Measurements from ENCODE around the gene GRIK4. TPM values are rescaled to one million over a fixed set of nuclear protein-coding genes. Genes with fewer than 3 reads are reported as not detected.

GRIK4 gene
- total and polyA plus RNA-seq, 8 donors, result 0.06 to 0.31 TPM; not detected in 6

DNA sequence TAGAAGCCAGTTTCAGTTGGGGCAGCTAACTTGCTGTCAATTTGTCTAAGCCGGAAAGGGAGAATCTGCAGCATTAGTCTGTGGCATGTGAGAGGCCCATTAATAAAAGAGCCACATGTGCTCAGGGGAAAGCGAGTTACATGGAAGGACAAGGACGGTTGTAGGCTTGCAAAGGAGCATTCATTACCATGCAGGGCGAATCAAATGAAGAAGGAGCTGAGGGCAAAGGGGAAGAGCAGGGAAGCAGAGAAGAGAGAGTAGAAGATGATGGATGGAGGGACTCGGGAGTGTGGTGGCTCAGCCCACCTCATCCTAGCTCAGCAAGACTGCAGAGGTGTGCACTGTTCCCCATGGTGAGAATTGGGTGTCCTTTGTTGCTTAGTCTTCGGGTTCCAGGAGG, 359.6 kb downstream of the GRIK4 start:
- Histone ChIP-seq H3K27me3 (peaks cover 0 to 37% (median 0%) of the 10 kb centered on the region in 3 donors), H3K4me3 (no peak overlapping the region), H3K36me3 (no peaks in the 10 kb centered on the region), H3K9me3 (no peaks in the 10 kb centered on the region), H3K4me1 (no peaks in the 10 kb centered on the region), H3K27ac (no peak overlapping the region)
- intact Hi-C loops (cut with DNase I; ENCODE audit: low total_unique reads), result no loop called here
- DNase-seq, result no peak
- 67 to 74% (median 68%) methylated on average over 6 of the region's 6 CpGs for WGBS, 5 donors
- TF ChIP-seq POLR2AphosphoS5 (IDR thresholded peaks at IDR 0.05) (no peak), EP300 (IDR thresholded peaks at IDR 0.05) (no peak), POLR2A (IDR thresholded peaks at IDR 0.05) (no peak)
- TF ChIP-seq, protein P1, sequence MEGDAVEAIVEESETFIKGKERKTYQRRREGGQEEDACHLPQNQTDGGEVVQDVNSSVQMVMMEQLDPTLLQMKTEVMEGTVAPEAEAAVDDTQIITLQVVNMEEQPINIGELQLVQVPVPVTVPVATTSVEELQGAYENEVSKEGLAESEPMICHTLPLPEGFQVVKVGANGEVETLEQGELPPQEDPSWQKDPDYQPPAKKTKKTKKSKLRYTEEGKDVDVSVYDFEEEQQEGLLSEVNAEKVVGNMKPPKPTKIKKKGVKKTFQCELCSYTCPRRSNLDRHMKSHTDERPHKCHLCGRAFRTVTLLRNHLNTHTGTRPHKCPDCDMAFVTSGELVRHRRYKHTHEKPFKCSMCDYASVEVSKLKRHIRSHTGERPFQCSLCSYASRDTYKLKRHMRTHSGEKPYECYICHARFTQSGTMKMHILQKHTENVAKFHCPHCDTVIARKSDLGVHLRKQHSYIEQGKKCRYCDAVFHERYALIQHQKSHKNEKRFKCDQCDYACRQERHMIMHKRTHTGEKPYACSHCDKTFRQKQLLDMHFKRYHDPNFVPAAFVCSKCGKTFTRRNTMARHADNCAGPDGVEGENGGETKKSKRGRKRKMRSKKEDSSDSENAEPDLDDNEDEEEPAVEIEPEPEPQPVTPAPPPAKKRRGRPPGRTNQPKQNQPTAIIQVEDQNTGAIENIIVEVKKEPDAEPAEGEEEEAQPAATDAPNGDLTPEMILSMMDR (IDR thresholded peaks at IDR 0.05), result no peak

DNA sequence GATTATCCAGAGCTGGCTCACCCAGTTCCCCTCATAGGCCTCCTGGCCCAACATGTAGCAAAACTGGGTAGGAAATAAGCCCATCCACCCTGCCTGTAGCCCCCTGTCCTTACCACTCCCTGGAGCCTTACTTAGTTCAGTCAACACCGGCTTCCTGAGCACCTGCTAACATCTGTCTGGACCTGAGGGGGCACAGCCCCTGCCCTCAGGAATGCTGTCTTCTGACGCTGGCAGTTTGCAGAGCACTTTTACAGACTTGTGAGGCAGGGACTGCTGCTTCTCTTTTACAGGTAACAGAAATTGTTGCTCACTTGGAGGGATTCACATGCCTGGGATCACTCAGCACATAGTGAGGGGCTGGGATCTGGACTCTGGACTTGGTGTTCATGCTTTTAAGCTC, 360.4 kb downstream of the GRIK4 start:
- intact Hi-C loops (cut with DNase I; ENCODE audit: low total_unique reads), result no loop called here
- Histone ChIP-seq H3K27ac (no peak overlapping the region), H3K4me1 (no peaks in the 10 kb centered on the region), H3K36me3 (no peaks in the 10 kb centered on the region), H3K4me3 (no peak overlapping the region), H3K9me3 (no peaks in the 10 kb centered on the region), H3K27me3 (peaks cover 0 to 31% (median 0%) of the 10 kb centered on the region in 3 donors)
- DNase-seq, result no peak
- WGBS, 5 donors, result 35 to 59% (median 53%) methylated on average over 2 of the region's 2 CpGs
- TF ChIP-seq POLR2A (IDR thresholded peaks at IDR 0.05) (no peak), EP300 (IDR thresholded peaks at IDR 0.05) (no peak), POLR2AphosphoS5 (IDR thresholded peaks at IDR 0.05) (no peak)
- TF ChIP-seq, protein P1 (IDR thresholded peaks at IDR 0.05), result no peak

DNA sequence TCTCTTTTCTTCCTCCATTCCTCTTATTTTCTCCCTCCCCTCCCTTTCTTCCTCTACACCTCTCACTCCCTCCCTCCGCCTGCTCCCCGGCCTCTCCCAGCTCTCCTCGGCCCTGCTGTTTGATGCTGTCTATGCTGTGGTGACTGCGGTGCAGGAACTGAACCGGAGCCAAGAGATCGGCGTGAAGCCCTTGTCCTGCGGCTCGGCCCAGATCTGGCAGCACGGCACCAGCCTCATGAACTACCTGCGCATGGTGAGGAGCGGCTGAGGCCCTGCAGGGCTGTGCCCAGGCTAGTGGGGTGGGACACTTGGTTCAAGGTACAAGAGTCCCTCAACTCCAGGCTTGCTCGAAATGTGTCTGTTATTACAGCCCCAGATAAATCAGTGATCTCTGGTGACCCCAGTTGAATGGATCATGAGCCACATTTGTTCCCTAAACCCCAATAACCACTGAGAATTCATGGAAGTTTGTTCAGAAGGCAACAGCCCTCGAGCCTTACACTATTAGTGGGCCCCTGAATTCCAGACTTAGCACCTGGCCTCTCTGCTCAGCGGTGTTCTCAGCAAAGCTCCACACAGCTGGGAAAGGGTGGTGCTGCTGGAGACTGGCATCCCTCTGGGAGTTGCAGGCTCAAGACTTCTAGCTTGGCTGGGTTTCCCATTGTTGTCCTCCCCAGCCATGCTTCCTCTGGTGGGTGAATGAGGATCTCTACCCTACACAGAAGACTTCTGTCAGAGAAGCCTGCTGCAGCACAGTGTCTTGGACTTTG, 362.6 kb downstream of the GRIK4 start:
- no peak for DNase-seq
- no peaks in the 10 kb centered on the region for H3K4me1 ChIP-seq
- TF ChIP-seq EP300 (IDR thresholded peaks at IDR 0.05) (no peak), POLR2A (IDR thresholded peaks at IDR 0.05) (no peak), POLR2AphosphoS5 (IDR thresholded peaks at IDR 0.05) (no peak)
- TF ChIP-seq, protein P1 (IDR thresholded peaks at IDR 0.05), result no peak
- no peaks in the 10 kb centered on the region for H3K36me3 ChIP-seq
- no peak overlapping the region for H3K27ac ChIP-seq
- H3K9me3 ChIP-seq, result no peaks in the 10 kb centered on the region
- intact Hi-C loops (cut with DNase I; ENCODE audit: low total_unique reads), result no loop called here
- WGBS, 5 donors, result 82 to 90% (median 87%) methylated on average over 15 of the region's 15 CpGs
- no peak overlapping the region for H3K4me3 ChIP-seq
- H3K27me3 ChIP-seq, result peaks cover 0 to 29% (median 0%) of the 10 kb centered on the region in 3 donors

- Histone ChIP-seq H3K4me1 (no peaks in the 10 kb centered on the region), H3K27ac (no peak overlapping the region), H3K9me3 (no peaks in the 10 kb centered on the region), H3K36me3 (no peaks in the 10 kb centered on the region), H3K4me3 (no peak overlapping the region), H3K27me3 (peaks cover 0 to 26% (median 0%) of the 10 kb centered on the region in 3 donors)
- DNase-seq, result no peak
- TF ChIP-seq, protein P1 (IDR thresholded peaks at IDR 0.05), result no peak
- TF ChIP-seq POLR2AphosphoS5 (IDR thresholded peaks at IDR 0.05), result no peak
- TF ChIP-seq EP300 (IDR thresholded peaks at IDR 0.05), result no peak
- TF ChIP-seq POLR2A (IDR thresholded peaks at IDR 0.05), result no peak
- intact Hi-C loops (cut with DNase I; ENCODE audit: low total_unique reads), result no loop called here
- 80 to 100% (median 90%) methylated on average over 1 of the region's 1 CpG for WGBS, 5 donors
Observed at GRCh38 chr11:120875986-120876385, 364.4 kb downstream of the GRIK4 start.
